ENCODE measurements around the gene ITIH3. TPM values are rescaled to one million over a fixed set of nuclear protein-coding genes. Genes with fewer than 3 reads are reported as not detected.
"Not testable (repeated sequence)": the region's sequence is repeated elsewhere in the genome, so short reads cannot be mapped to it uniquely, and the experiment has no call there.

ITIH3 gene
- total RNA-seq, 1 donor from 2014 or later = not detected

DNA sequence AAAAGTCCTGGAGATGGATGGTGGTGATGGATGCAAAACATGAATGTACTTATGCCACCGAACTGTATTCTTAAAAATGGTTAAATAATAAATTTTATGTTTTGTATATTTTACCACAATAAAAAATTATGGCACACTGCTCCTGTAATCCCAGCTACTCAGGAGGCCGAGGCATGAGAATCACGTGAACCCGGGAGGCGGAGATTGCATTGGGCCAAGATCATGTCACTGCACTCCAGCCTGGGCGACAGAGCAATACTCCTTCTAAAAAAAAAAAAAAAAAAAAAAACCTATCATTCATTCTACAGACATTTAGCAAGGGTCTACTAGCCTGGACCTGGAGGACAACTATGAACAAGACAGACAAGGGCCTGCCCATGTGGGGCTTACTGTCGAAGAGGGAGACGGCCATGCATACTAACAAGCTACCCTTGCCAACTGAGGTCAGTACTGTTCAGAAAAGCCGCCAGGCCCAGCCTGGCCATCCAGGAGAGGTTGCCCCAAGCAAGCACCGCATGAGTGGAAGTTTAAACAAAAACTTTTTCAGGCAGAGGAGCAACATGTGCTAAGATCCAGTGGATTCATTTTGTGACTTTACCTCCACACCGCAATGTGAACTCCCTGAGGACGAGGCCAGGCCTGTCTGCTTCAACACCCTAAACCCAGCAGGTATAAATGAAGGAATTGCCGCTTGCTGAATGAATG is 21.1 kb upstream of the ITIH3 start:
- H3K9me3 Mint-ChIP-seq (ENCODE audit: unreplicated experiment) = no peaks in the 10 kb centered on the region

DNA sequence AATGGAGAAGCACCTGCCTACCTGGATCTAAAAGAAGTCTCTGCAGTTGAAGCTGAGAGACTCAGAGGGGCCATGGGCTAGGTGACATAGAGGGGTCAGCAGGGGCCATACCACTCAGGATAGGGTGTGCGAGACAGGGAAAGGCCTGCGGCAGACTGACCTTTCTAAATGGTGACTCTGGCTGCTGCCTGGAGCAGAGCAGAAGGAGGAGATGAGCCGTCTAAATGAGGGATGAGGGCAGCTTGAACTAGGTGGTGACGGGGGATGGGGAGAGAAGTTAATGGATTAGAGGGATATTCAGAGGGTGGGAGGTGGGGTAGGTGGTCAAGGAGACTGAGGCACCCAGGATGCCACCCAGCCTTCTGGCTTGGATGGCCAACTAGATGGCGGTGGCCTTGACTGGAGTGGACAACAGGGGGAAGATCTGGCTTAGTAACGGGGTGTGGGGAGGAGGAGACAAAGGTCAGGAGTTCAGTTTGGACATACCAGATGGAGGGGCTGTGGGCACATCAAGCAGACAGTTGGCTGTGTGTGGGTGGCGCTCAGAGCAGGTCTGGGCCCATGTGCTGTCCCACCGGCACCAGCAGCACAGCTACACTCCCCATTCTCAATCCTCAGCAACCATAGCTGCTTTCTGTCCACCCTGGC is 20.4 kb upstream of the ITIH3 start:
- Mint-ChIP-seq H3K27ac (ENCODE audit: unreplicated experiment) (no peak overlapping the region), H3K4me1 (ENCODE audit: unreplicated experiment) (peaks cover 19% of the 10 kb centered on the region)
- no peak for DNase-seq (ENCODE audit: low spot score)

More for the DNA sequence above, 21.1 kb upstream of the ITIH3 start:
- Mint-ChIP-seq H3K36me3 (ENCODE audit: low read depth, unreplicated experiment) (peaks cover 4% of the 10 kb centered on the region), H3K27ac (ENCODE audit: unreplicated experiment) (no peak overlapping the region), H3K27me3 (ENCODE audit: unreplicated experiment) (peaks cover 5% of the 10 kb centered on the region), H3K4me1 (ENCODE audit: unreplicated experiment) (peaks cover 19% of the 10 kb centered on the region), H3K4me3 (ENCODE audit: unreplicated experiment) (no peak overlapping the region)
- DNase-seq (ENCODE audit: low spot score) = no peak
- TF ChIP-seq, protein P1, sequence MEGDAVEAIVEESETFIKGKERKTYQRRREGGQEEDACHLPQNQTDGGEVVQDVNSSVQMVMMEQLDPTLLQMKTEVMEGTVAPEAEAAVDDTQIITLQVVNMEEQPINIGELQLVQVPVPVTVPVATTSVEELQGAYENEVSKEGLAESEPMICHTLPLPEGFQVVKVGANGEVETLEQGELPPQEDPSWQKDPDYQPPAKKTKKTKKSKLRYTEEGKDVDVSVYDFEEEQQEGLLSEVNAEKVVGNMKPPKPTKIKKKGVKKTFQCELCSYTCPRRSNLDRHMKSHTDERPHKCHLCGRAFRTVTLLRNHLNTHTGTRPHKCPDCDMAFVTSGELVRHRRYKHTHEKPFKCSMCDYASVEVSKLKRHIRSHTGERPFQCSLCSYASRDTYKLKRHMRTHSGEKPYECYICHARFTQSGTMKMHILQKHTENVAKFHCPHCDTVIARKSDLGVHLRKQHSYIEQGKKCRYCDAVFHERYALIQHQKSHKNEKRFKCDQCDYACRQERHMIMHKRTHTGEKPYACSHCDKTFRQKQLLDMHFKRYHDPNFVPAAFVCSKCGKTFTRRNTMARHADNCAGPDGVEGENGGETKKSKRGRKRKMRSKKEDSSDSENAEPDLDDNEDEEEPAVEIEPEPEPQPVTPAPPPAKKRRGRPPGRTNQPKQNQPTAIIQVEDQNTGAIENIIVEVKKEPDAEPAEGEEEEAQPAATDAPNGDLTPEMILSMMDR (IDR thresholded peaks at IDR 0.05; ENCODE audit: unreplicated experiment) = no peak

DNA sequence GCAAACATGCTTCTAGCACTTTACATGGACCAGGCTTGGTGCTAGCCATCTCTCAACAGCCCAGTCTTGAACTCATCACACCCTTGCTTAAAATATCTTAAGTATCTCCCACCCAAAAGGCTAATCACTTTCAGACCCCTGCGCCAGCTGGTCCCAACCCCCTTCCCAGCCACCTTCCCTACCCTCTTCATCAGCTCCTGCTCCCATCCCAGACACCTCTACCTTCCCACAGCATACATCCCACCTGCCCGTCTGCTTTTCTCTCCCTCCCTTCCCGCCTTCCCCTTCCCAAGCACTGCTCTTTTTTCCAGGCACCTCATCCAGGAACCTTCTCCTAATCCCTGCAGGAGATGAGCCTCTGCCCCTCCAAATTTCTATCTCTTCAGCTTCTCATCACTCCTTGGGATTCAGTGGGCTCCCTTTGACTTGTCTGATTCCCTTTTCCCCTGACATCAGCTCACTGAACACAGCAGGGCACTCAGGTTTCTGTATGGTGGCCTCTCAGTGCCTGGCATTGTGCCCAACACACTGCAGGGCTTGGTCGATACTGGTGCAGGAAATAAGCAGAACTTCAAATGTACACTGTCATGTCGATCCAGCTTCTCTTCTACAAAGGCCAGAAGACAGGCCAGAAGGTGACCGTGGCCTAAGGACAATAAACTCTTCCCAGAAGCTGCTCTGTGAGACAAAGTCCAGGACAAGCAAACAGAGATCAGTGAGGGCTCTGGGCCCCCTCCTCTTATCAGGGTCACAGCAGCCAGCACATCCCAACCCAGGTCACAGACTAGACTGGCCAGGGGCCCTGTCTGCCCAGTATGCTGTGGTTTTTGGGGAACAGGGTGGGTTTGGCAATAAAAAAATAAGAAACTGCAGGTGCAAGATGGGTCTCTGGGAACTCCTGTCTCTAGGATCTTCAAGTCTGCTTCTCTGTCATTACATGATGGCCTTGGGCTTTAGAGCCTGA is 19.4 kb upstream of the ITIH3 start:
- TF ChIP-seq, protein P1 (IDR thresholded peaks at IDR 0.05; ENCODE audit: unreplicated experiment) = no peak
- no peaks in the 10 kb centered on the region for H3K9me3 Mint-ChIP-seq (ENCODE audit: unreplicated experiment)
- DNase-seq (ENCODE audit: low spot score) = no peak
- H3K4me3 Mint-ChIP-seq (ENCODE audit: unreplicated experiment) = no peak overlapping the region
- H3K27ac Mint-ChIP-seq (ENCODE audit: unreplicated experiment) = no peak overlapping the region
- peaks cover 9% of the 10 kb centered on the region for H3K4me1 Mint-ChIP-seq (ENCODE audit: unreplicated experiment)
- peaks cover 5% of the 10 kb centered on the region for H3K27me3 Mint-ChIP-seq (ENCODE audit: unreplicated experiment)
- H3K36me3 Mint-ChIP-seq (ENCODE audit: low read depth, unreplicated experiment) = peaks cover 4% of the 10 kb centered on the region

More for the DNA sequence above, 20.4 kb upstream of the ITIH3 start:
- no peak overlapping the region for H3K4me3 Mint-ChIP-seq (ENCODE audit: unreplicated experiment)
- peaks cover 5% of the 10 kb centered on the region for H3K27me3 Mint-ChIP-seq (ENCODE audit: unreplicated experiment)
- H3K9me3 Mint-ChIP-seq (ENCODE audit: unreplicated experiment) = no peaks in the 10 kb centered on the region
- TF ChIP-seq, protein P1 (IDR thresholded peaks at IDR 0.05; ENCODE audit: unreplicated experiment) = no peak
- peaks cover 4% of the 10 kb centered on the region for H3K36me3 Mint-ChIP-seq (ENCODE audit: low read depth, unreplicated experiment)

DNA sequence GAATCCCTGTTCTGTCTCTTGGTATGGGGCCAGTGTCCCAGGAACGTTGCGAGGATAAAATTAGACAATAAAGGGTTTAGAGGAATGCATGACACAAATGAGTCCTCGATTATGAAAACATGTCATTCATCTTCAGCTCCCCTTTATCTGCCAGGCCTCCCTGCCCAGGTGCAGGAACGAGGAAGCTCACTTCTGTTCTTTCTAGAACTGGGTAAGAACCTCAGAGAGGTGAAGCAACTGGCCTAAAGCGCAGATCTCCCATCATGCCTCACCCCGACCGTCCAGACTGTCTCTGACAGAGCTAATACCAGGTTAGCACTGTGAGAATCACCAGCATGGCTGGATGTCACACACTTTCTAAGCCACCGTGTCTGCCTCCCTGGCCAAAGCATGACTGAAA is 18.7 kb upstream of the ITIH3 start:
- no peak overlapping the region for H3K4me3 Mint-ChIP-seq (ENCODE audit: unreplicated experiment)
- TF ChIP-seq, protein P1 (IDR thresholded peaks at IDR 0.05; ENCODE audit: unreplicated experiment) = no peak
- peaks cover 4% of the 10 kb centered on the region for H3K36me3 Mint-ChIP-seq (ENCODE audit: low read depth, unreplicated experiment)
- H3K4me1 Mint-ChIP-seq (ENCODE audit: unreplicated experiment) = peaks cover 9% of the 10 kb centered on the region
- no peak for DNase-seq (ENCODE audit: low spot score)
- no peak overlapping the region for H3K27ac Mint-ChIP-seq (ENCODE audit: unreplicated experiment)
- no peaks in the 10 kb centered on the region for H3K9me3 Mint-ChIP-seq (ENCODE audit: unreplicated experiment)
- peaks cover 5% of the 10 kb centered on the region for H3K27me3 Mint-ChIP-seq (ENCODE audit: unreplicated experiment)

DNA sequence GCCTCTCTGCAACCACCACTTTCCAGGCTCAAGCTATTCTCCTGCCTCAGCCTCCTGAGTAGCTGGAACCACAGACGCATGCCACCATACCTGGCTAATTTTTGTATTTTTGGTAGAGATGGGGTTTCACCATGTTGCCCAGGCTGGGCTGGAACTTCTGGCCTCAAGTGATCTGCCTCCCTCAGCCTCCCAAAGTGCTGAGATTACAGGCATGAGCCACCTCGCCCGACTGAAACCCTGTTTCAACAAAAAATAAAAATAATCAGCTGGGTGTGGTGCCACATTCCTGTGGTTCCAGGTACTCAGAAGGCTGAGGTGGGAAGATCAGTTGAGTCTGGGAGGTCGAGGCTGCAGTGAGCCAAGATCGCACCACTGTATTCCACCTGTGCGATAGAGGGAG is 18.1 kb upstream of the ITIH3 start:
- not testable (repeated sequence) for DNase-seq (ENCODE audit: low spot score); H3K4me3 Mint-ChIP-seq (ENCODE audit: unreplicated experiment); H3K27me3 Mint-ChIP-seq (ENCODE audit: unreplicated experiment); H3K4me1 Mint-ChIP-seq (ENCODE audit: unreplicated experiment); H3K36me3 Mint-ChIP-seq (ENCODE audit: low read depth, unreplicated experiment); H3K27ac Mint-ChIP-seq (ENCODE audit: unreplicated experiment); H3K9me3 Mint-ChIP-seq (ENCODE audit: unreplicated experiment)

All from endothelial cell (in vitro differentiated cells).